Activated CD8-positive, alpha-beta memory T cell treated with anti-CD3 and anti-CD28 coated beads, Interleukin-2, amount 50 U/mL, for 48 hours (primary cell): Measurements from ENCODE around the gene ZCCHC7.
"Not testable (repeated sequence)": the region's sequence is repeated elsewhere in the genome, so short reads cannot be mapped to it uniquely, and the experiment has no call there.

ENCODE experiments used
- DNase-seq: peaks from one replicate; pipeline ENCODE4 v3.0.0-alpha.2; 2020

ZCCHC7 gene

GRCh38 chr9:37179576-37179975 is 59.2 kb downstream of the ZCCHC7 start:
- DNase-seq, result no peak

GRCh38 chr9:37180138-37180537 is 59.8 kb downstream of the ZCCHC7 start:
- no peak for DNase-seq

- no peak for DNase-seq
Measured at GRCh38 chr9:37182718-37183117, 62.3 kb downstream of the ZCCHC7 start.

GRCh38 chr9:37184905-37185867 is 64.8 kb downstream of the ZCCHC7 start:
- no peak for DNase-seq

- no peak for DNase-seq
Measured at GRCh38 chr9:37187292-37187691, 66.9 kb downstream of the ZCCHC7 start.

- DNase-seq, result no peak
Measured at GRCh38 chr9:37187713-37188439, 67.5 kb downstream of the ZCCHC7 start.

- DNase-seq, result not testable (repeated sequence)
Measured at GRCh38 chr9:37190739-37191138, 70.4 kb downstream of the ZCCHC7 start.

- DNase-seq, result no peak
Measured at GRCh38 chr9:37191403-37192089, 71.2 kb downstream of the ZCCHC7 start.

GRCh38 chr9:37192803-37193202 is 72.4 kb downstream of the ZCCHC7 start:
- no peak for DNase-seq

GRCh38 chr9:37197158-37198038 is 77.0 kb downstream of the ZCCHC7 start:
- DNase-seq, result no peak

GRCh38 chr9:37198039-37198729 is 77.8 kb downstream of the ZCCHC7 start:
- no peak for DNase-seq

- DNase-seq, result no peak
Measured at GRCh38 chr9:37198831-37199230, 78.5 kb downstream of the ZCCHC7 start.

GRCh38 chr9:37200433-37201005 is 80.1 kb downstream of the ZCCHC7 start:
- DNase-seq, result no peak

GRCh38 chr9:37201581-37201980 is 81.2 kb downstream of the ZCCHC7 start:
- DNase-seq, result no peak

- no peak for DNase-seq
Measured at GRCh38 chr9:37202091-37202490, 81.7 kb downstream of the ZCCHC7 start.

GRCh38 chr9:37203456-37203855 is 83.1 kb downstream of the ZCCHC7 start:
- DNase-seq, result not testable (repeated sequence)

GRCh38 chr9:37206121-37206620 is 85.8 kb downstream of the ZCCHC7 start:
- no peak for DNase-seq

GRCh38 chr9:37209431-37210386 is 89.3 kb downstream of the ZCCHC7 start:
- DNase-seq, result no peak

- DNase-seq, result no peak
Measured at GRCh38 chr9:37210737-37211523, 90.6 kb downstream of the ZCCHC7 start.
